PC-3 (cell line): ENCODE data around the gene MAGIX. TPM values are rescaled to one million over a fixed set of nuclear protein-coding genes. Genes with fewer than 3 reads are reported as not detected.

Experiments used
- ATAC-seq: fragments of 200-7000 bp; cut with Tn5 transposase; 2 replicates; pipeline ENCODE4 v1.9.1; 2020; ENCODE audit warnings: mild to moderate bottlenecking, moderate library complexity
- BruUV-seq: library from RNA; stranded (reverse); fragments of 400-500 nt; replicated peaks from 2 replicates; lab custom pipeline; 2021; lab: Mats Ljungman, UMichigan
- CTCF ChIA-PET: fragments of 300-600 bp; sonication (Branson Sonifier 250); formaldehyde crosslinking; loops from one replicate; lab custom pipeline; 2022; ENCODE audit warnings: antibody characterized with exemption; lab: Charles Lee
- POLR2A ChIA-PET: fragments of 300-600 bp; sonication (Branson Sonifier 250); formaldehyde crosslinking; loops from one replicate; lab custom pipeline; 2022; ENCODE audit warnings: antibody characterized with exemption; ENCODE audit not compliant: unreplicated experiment; lab: Charles Lee
- DNase-seq: peaks from one replicate; pipeline ENCODE4 v3.0.0-alpha.2; 2015
- H2AFZ ChIP-seq: fragments of 300-600 bp; sonication (generic); 2 replicates; pipeline ENCODE4 v1.6.0; 2016; ENCODE audit warnings: antibody characterized with exemption, low read length
- H3F3A ChIP-seq: fragments of 300-600 bp; sonication (generic); one replicate; pipeline ENCODE4 v1.6.0; 2017; ENCODE audit warnings: antibody characterized with exemption, low read length, control low read depth, mild to moderate bottlenecking; ENCODE audit not compliant: unreplicated experiment
- H3K27ac ChIP-seq: fragments of 300-600 bp; sonication (generic); 2 replicates; pipeline ENCODE4 v1.5.1; 2016; ENCODE audit warnings: mild to moderate bottlenecking, low read length
- H3K27me3 ChIP-seq: fragments of 300-600 bp; sonication (generic); 2 replicates; pipeline ENCODE4 v1.6.1; 2016; ENCODE audit warnings: low read length, mixed read lengths
- H3K36me3 ChIP-seq: fragments of 300-600 bp; sonication (generic); 2 replicates; pipeline ENCODE4 v1.6.1; 2016; ENCODE audit warnings: low read depth, mixed run types, low read length, mixed read lengths
- H3K4me1 ChIP-seq: fragments of 300-600 bp; sonication (generic); 2 replicates; pipeline ENCODE4 v1.5.1; 2016; ENCODE audit warnings: low read length; ENCODE audit not compliant: insufficient read depth
- H3K4me2 ChIP-seq: fragments of 300-600 bp; sonication (generic); 2 replicates; pipeline ENCODE4 v1.6.0; 2016; ENCODE audit warnings: low read length
- H3K4me3 ChIP-seq: fragments of 300-600 bp; sonication (generic); 2 replicates; pipeline ENCODE4 v1.5.1; 2016; ENCODE audit warnings: mild to moderate bottlenecking, low read length, mixed read lengths
- H3K79me2 ChIP-seq: fragments of 300-600 bp; sonication (generic); 2 replicates; pipeline ENCODE4 v1.6.1; 2017; ENCODE audit warnings: low read length, mixed read lengths
- H3K9ac ChIP-seq: fragments of 300-600 bp; sonication (generic); 2 replicates; pipeline ENCODE4 v1.6.0; 2016; ENCODE audit warnings: mild to moderate bottlenecking, low read length
- H3K9me2 ChIP-seq: fragments of 300-600 bp; sonication (generic); replicated peaks from 2 replicates; pipeline ENCODE4 v1.6.1; 2016; ENCODE audit warnings: mixed run types, low read length, mixed read lengths
- H3K9me3 ChIP-seq: fragments of 300-600 bp; sonication (generic); 2 replicates; pipeline ENCODE4 v1.6.1; 2016; ENCODE audit warnings: low read length, mixed read lengths
- H4K20me1 ChIP-seq: fragments of 300-600 bp; sonication (generic); 2 replicates; pipeline ENCODE4 v1.6.1; 2016; ENCODE audit warnings: low read length, mixed read lengths
- EZH2 ChIP-seq: fragments of 300-600 bp; sonication (generic); IDR thresholded peaks from one replicate; pipeline ENCODE4 v1.6.1; 2017; ENCODE audit warnings: antibody characterized with exemption, mild to moderate bottlenecking, low read length; ENCODE audit not compliant: unreplicated experiment
- EZH2phosphoT487 ChIP-seq: fragments of 300-600 bp; sonication (generic); IDR thresholded peaks from 2 replicates; pipeline ENCODE4 v1.6.1; 2018; ENCODE audit warnings: mild to moderate bottlenecking, antibody characterized with exemption, low read length, borderline replicate concordance
- intact Hi-C: fragments of 100-400 bp; cut with micrococcal nuclease; formaldehyde crosslinking; loops from 2 replicates; pipeline ENCODE4 v1.9.0; 2023
- total RNA-seq: library from RNA; depleted of rRNA; stranded (reverse); fragments of >200 nt; gene quantifications from 2 replicates; pipeline ENCODE4 v1.2.3, GENCODE V29; 2014
- TF ChIP-seq, protein P1 (sequence below): fragments of 300-600 bp; sonication (generic); conservative IDR thresholded peaks from 2 replicates; pipeline ENCODE4 v1.5.1; 2017; ENCODE audit warnings: antibody characterized with exemption, low read depth, mild to moderate bottlenecking, low read length

MAGIX gene
- total RNA-seq, 1 experiment from 2014 or later = 12.5 TPM

DNA sequence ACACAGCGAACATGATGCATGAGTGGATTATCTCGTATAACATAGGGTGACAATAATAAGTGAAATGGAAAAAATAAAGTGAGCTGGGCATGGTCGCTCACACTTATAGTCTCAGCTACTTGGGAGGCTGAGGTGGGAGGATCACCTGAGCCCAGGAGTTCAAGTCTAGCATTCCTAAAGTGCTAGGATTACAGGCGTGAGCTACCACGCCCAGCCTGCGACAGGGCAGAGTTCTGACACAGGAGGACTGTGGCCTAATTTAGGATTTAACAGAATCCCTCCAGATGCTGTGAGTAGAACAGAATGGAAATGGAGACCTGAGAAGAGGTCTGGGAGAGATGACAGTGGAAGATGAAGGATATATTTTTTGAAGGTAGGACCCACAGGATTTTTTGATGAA lies 27.0 kb downstream of the MAGIX start:
- Histone ChIP-seq H3K36me3 (no peaks in the 10 kb centered on the region), H3K27me3 (no peaks in the 10 kb centered on the region), H3F3A (no peaks in the 10 kb centered on the region), H3K9me3 (no peaks in the 10 kb centered on the region), H3K79me2 (peaks cover 19% of the 10 kb centered on the region), H3K9me2 (no peaks in the 10 kb centered on the region), H3K4me1 (peaks cover 24% of the 10 kb centered on the region), H3K27ac (no peak overlapping the region), H4K20me1 (no peaks in the 10 kb centered on the region), H3K4me2 (peak overlapping the region; percentile 76), H2AFZ (no peak overlapping the region), H3K9ac (0 out of 2 replicates have a peak overlapping the region, but pooled peaks have one; percentile 69), H3K4me3 (peak overlapping the region; percentile 59)
- ChIA-PET POLR2A (no interaction called here), CTCF (no interaction called here)
- ATAC-seq (no peak), DNase-seq (no peak)
- TF ChIP-seq, protein P1, sequence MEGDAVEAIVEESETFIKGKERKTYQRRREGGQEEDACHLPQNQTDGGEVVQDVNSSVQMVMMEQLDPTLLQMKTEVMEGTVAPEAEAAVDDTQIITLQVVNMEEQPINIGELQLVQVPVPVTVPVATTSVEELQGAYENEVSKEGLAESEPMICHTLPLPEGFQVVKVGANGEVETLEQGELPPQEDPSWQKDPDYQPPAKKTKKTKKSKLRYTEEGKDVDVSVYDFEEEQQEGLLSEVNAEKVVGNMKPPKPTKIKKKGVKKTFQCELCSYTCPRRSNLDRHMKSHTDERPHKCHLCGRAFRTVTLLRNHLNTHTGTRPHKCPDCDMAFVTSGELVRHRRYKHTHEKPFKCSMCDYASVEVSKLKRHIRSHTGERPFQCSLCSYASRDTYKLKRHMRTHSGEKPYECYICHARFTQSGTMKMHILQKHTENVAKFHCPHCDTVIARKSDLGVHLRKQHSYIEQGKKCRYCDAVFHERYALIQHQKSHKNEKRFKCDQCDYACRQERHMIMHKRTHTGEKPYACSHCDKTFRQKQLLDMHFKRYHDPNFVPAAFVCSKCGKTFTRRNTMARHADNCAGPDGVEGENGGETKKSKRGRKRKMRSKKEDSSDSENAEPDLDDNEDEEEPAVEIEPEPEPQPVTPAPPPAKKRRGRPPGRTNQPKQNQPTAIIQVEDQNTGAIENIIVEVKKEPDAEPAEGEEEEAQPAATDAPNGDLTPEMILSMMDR = no peak
- no peak for TF ChIP-seq EZH2
- TF ChIP-seq EZH2phosphoT487 = no peak
- intact Hi-C loops = loop anchor here (10.0 kb wide), 1 partner anchor 565 kb away; no protein-coding TSS in a partner anchor
- no TSS peak for BruUV-seq

DNA sequence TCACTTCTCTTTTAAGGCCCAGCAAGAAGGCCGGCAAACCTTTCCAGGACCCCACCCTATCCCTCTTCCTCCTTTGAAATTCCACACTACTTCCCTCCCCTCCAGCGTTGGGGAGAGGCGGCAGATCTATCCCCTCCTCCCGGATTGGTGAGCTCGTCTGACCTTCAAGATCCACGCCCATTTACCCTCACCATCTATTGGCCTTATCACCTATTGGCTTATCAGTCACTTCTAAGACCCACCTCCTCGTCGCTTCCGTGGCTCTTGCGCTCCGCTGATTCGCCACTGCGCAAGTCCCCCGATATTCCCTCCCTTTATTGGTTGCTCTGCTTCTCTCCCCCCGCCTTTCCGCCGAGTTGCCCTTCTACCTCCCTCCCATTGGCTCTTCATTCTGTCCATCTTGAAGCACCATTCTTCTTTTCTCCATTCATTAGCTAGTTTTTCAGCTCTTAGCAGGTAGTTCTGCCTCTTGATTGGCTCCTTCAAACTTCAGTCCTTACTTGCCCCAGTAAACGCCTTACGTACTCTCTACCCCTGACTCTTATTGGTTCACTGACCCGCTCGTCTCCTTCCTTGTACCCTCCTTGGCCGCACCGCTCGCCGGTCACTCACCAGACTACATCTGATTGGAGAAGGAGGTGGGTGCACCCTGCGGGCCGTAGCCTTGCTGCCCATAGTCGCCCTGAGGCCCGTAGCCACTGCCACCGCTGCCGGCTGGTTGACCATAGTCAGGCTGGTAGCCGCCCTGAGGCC lies 28.4 kb downstream of the MAGIX start:
- POLR2A ChIA-PET = interaction anchor here (0.5 to 1.3 kb wide), 5 partner anchors 78 to 731 kb away, joined by 3 to 11 read pairs (median 5); partner anchors contain the start of genes CLCN5, PPP1R3F and USP27X
- H3K4me3 ChIP-seq = peak overlapping the region; percentile 87
- peak overlapping the region; percentile 89 for H3K9ac ChIP-seq
- no peak for TF ChIP-seq EZH2
- TF ChIP-seq, protein P1 = no peak
- TF ChIP-seq EZH2phosphoT487 = no peak
- H3K4me2 ChIP-seq = peak overlapping the region; percentile 84
- BruUV-seq = no TSS peak
- CTCF ChIA-PET = interaction anchor here (0.5 to 1.3 kb wide), 6 partner anchors 28 to 1014 kb away, joined by 3 to 11 read pairs (median 4); partner anchors contain the start of gene MAGIX
- no peaks in the 10 kb centered on the region for H4K20me1 ChIP-seq
- no peaks in the 10 kb centered on the region for H3K27me3 ChIP-seq
- H3K4me1 ChIP-seq = peaks cover 20% of the 10 kb centered on the region
- ATAC-seq = peak; percentile 87
- peak overlapping the region; percentile 39 for H3K27ac ChIP-seq
- DNase-seq = peak; percentile 98
- H3K79me2 ChIP-seq = peaks cover 7% of the 10 kb centered on the region
- H3K36me3 ChIP-seq = no peaks in the 10 kb centered on the region
- no peaks in the 10 kb centered on the region for H3F3A ChIP-seq
- intact Hi-C loops = loop anchor here (1.0 to 10.0 kb wide), 2 partner anchors 78 to 564 kb away; partner anchors contain the start of gene PPP1R3F
- H2AFZ ChIP-seq = peak overlapping the region; percentile 74
- H3K9me2 ChIP-seq = no peaks in the 10 kb centered on the region
- H3K9me3 ChIP-seq = no peaks in the 10 kb centered on the region
